Type B pancreatic cell (in vitro differentiated cells): ENCODE data around the gene ADAMTS17. TPM values are rescaled to one million over a fixed set of nuclear protein-coding genes. Genes with fewer than 3 reads are reported as not detected.

ENCODE experiments used
- DNase-seq: peaks from one replicate; pipeline ENCODE4 v3.0.0; 2021; ENCODE audit warnings: mixed read lengths; ENCODE audit not compliant: unreplicated experiment; ENCODE audit errors: extremely low spot score
- H3K27ac Mint-ChIP-seq: 2 replicates; pipeline ENCODE4 v1.8.0; 2021; ENCODE audit warnings: mild to moderate bottlenecking, mixed read lengths
- H3K27me3 Mint-ChIP-seq: 2 replicates; pipeline ENCODE4 v1.8.0; 2021; ENCODE audit warnings: mixed read lengths
- H3K36me3 Mint-ChIP-seq: 2 replicates; pipeline ENCODE4 v1.8.0; 2021; ENCODE audit warnings: mixed read lengths
- H3K4me1 Mint-ChIP-seq: one replicate; pipeline ENCODE4 v1.8.0; 2021; ENCODE audit warnings: mixed read lengths; ENCODE audit not compliant: unreplicated experiment
- H3K4me3 Mint-ChIP-seq: 2 replicates; pipeline ENCODE4 v1.8.0; 2021; ENCODE audit warnings: mild to moderate bottlenecking, mixed read lengths
- H3K9me3 Mint-ChIP-seq: 2 replicates; pipeline ENCODE4 v1.8.0; 2021; ENCODE audit warnings: mixed read lengths
- total RNA-seq: library from RNA; stranded (reverse); gene quantifications from 2 replicates; pipeline ENCODE4 v1.2.1, GENCODE V29; 2021; ENCODE audit warnings: low replicate concordance
- TF ChIP-seq, protein P1 (sequence below): fragments of 200-600 bp; sonication (generic); conservative IDR thresholded peaks from 2 replicates; pipeline ENCODE4 v1.5.0; 2021; ENCODE audit warnings: antibody characterized with exemption, mild to moderate bottlenecking

ADAMTS17 gene
- total RNA-seq, 1 donor from 2014 or later: 18.3 TPM

DNA sequence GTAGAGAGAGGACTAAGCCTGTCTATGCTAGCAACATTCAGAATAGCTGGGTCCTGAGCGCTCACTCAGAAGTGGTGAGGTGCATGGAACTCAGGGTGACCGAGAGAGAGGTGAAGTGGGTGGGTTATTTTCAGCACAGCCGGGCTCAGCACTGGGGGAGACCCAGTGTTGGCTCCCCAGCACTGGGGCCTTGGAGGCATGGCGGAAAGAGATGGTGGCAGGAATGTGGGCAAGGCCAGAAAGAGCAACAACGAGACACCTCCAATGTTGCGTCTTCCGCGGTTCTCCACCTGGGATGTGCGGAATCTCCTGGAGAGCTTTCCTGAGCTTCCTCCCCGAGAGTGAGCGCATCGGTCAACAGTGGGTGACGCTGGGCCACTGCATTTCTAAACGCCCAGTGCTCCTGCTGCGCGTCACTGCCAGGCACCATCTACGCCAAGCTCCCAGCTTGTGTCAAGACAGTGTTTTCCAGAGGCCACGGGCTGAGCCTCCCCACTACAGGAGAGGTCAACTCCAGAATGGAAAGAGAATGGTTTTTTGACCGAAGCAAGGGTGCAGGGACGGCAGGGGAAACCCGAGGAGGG is 148.4 kb downstream of the ADAMTS17 start:
- Mint-ChIP-seq H3K4me1 (peaks cover 34% of the 10 kb centered on the region), H3K27me3 (no peaks in the 10 kb centered on the region), H3K27ac (no peak overlapping the region), H3K36me3 (no peaks in the 10 kb centered on the region), H3K9me3 (no peaks in the 10 kb centered on the region), H3K4me3 (no peak overlapping the region)
- peak; percentile 49 for DNase-seq
- TF ChIP-seq, protein P1, sequence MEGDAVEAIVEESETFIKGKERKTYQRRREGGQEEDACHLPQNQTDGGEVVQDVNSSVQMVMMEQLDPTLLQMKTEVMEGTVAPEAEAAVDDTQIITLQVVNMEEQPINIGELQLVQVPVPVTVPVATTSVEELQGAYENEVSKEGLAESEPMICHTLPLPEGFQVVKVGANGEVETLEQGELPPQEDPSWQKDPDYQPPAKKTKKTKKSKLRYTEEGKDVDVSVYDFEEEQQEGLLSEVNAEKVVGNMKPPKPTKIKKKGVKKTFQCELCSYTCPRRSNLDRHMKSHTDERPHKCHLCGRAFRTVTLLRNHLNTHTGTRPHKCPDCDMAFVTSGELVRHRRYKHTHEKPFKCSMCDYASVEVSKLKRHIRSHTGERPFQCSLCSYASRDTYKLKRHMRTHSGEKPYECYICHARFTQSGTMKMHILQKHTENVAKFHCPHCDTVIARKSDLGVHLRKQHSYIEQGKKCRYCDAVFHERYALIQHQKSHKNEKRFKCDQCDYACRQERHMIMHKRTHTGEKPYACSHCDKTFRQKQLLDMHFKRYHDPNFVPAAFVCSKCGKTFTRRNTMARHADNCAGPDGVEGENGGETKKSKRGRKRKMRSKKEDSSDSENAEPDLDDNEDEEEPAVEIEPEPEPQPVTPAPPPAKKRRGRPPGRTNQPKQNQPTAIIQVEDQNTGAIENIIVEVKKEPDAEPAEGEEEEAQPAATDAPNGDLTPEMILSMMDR: no peak

DNA sequence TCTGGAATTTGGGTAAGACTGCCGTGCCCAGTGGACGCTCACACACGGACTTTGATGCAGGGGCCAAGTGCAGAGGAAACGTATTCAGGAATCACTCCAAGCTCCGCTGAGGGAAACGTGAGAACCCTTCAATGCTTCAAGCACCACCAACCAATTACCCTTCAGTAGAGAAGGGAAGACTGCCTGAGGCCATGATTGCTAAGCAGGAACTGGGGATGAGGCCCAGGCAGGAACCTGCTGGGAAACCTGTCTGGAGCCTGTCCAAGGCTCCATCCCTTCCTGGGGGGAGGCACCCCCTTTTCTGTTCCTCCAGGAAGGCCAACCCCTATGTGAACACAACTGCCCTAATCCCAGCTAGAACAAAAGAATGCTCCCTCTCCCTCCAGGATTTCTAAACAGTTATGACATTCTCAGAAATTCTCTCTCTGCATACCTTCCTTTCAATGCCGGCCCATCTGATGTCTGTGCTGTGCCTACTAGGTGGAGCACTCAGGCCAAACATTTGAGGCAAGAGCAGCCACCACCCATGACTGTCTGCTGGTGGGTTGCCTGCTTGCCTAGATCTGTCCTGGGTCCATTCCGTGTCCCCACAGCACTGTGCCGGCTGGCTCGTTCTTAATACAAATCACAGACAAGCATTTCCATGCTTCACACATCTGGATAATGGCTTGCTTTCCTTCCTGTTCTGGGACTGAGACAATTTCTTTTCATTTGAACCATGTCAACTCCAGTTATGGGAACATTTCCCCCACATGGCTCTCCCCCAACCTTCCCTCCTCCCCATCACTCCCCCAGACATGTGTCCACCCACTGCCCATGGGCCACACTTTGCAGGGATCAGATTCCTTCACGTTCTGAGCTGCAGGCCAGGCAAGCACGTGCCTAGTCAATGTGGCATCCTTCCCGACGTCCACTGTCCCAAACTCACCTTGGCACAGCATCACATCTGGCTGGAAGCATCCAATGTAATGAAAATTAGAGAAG is 149.4 kb downstream of the ADAMTS17 start:
- TF ChIP-seq, protein P1: no peak
- Mint-ChIP-seq H3K27me3 (no peaks in the 10 kb centered on the region), H3K4me3 (no peak overlapping the region), H3K9me3 (no peaks in the 10 kb centered on the region), H3K4me1 (peaks cover 27% of the 10 kb centered on the region), H3K36me3 (no peaks in the 10 kb centered on the region), H3K27ac (peak overlapping the region; percentile 11)
- no peak for DNase-seq

DNA sequence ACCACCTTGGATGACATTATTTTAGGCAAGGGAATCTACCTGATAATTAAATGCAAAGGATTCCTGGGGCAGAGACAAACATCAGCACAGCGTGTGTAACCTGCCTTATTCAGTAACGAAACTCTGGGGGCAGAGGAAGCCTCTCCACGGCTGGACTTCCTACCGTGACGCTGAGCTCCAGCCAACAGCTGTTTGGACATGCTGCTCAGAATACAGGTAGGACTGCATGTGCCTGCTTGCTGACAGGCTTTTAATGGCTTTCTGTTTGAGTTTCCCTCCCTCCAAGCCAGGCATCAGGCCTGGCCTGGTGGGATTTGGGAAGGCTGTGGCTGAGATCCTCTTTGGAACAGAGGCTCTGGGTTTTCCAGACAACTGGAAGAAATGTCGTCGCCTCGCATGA is 150.6 kb downstream of the ADAMTS17 start:
- DNase-seq: no peak
- Mint-ChIP-seq H3K27me3 (no peaks in the 10 kb centered on the region), H3K36me3 (no peaks in the 10 kb centered on the region), H3K9me3 (no peaks in the 10 kb centered on the region), H3K27ac (peak overlapping the region; percentile 8), H3K4me3 (no peak overlapping the region), H3K4me1 (peaks cover 26% of the 10 kb centered on the region)
- TF ChIP-seq, protein P1: no peak

DNA sequence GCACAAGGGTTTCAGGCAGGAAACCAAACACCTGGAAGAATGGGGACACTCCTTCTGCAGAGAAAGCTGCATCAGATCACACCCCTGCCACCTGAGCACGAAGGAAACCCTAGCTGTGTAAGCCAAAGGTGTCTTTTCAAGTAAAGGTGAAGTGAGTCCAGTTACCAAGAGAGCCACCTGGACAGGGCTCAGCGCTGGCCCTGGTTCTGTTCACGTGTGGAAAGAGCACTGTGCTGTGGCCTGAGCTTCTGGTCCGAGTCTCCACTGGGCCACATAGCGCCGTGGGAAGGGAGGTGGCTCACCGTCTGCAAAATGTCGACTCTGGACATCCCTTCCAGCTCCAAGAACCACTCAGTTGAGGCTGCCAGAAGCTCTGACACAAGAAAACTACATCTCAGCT is 151.1 kb downstream of the ADAMTS17 start:
- H3K9me3 Mint-ChIP-seq: no peaks in the 10 kb centered on the region
- H3K4me1 Mint-ChIP-seq: peaks cover 22% of the 10 kb centered on the region
- no peak overlapping the region for H3K4me3 Mint-ChIP-seq
- no peaks in the 10 kb centered on the region for H3K36me3 Mint-ChIP-seq
- no peaks in the 10 kb centered on the region for H3K27me3 Mint-ChIP-seq
- TF ChIP-seq, protein P1: no peak
- no peak overlapping the region for H3K27ac Mint-ChIP-seq
- DNase-seq: peak; percentile 27

DNA sequence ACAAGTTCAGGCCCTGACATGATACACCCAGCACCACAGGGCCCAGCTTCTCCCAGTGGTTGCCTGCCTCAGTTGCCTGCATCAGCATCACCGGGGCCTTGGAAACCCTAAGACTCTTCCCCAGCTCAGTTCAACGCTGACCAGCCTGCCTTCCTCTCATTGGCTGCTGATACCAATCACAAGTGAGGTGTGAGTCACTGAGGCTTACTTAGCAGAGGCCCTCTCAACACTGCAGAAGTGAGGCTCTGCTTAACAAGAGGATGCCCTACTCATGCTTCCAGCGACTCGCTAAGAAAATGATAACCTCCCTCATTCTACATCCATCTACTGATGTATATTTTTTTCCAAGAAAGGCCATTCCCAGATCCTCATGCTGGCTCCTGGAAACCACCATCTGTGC is 151.9 kb downstream of the ADAMTS17 start:
- Mint-ChIP-seq H3K36me3 (no peaks in the 10 kb centered on the region), H3K27ac (no peak overlapping the region), H3K4me3 (no peak overlapping the region), H3K4me1 (peaks cover 22% of the 10 kb centered on the region), H3K9me3 (no peaks in the 10 kb centered on the region), H3K27me3 (no peaks in the 10 kb centered on the region)
- TF ChIP-seq, protein P1: no peak
- no peak for DNase-seq
